Mucosa of rectum (tissue), 2 donors: Measurements from ENCODE around the gene MTF1.

ENCODE experiments used
- H3K27ac ChIP-seq, 2 donors: one replicate each; pipeline ENCODE4 v1.7.0; 2013; ENCODE audit warnings: inconsistent platforms in 2 of 2, low read depth in 2 of 2, low read length in 2 of 2
- H3K27me3 ChIP-seq, 2 donors: one replicate each; pipeline ENCODE4 v1.7.0; 2013; ENCODE audit warnings: low read length in 2 of 2; ENCODE audit not compliant: control insufficient read depth in 2 of 2, insufficient read depth in 2 of 2
- H3K36me3 ChIP-seq, 2 donors: one replicate each; pipeline ENCODE4 v1.7.0; 2013; ENCODE audit warnings: low read length in 2 of 2; ENCODE audit not compliant: control insufficient read depth in 2 of 2, insufficient read depth in 2 of 2
- H3K4me1 ChIP-seq, 2 donors: one replicate each; pipeline ENCODE4 v1.7.0; 2013; ENCODE audit warnings: low read length in 2 of 2, mild to moderate bottlenecking in 1 of 2; ENCODE audit not compliant: control insufficient read depth in 2 of 2, insufficient read depth in 2 of 2
- H3K4me3 ChIP-seq, 2 donors: one replicate each; pipeline ENCODE4 v1.7.0; 2013; ENCODE audit warnings: low read length in 2 of 2
- H3K9ac ChIP-seq, 2 donors: one replicate each; pipeline ENCODE4 v1.7.0; 2013; ENCODE audit warnings: low read length in 2 of 2, low read depth in 1 of 2, mild to moderate bottlenecking in 1 of 2
- H3K9me3 ChIP-seq, 2 donors: one replicate each; pipeline ENCODE4 v1.7.0; 2013; ENCODE audit warnings: low read length in 2 of 2; ENCODE audit not compliant: control insufficient read depth in 2 of 2
- donor health status: healthy.
- donor health status: Normal muscosa, but diverticular disease.

Gene MTF1

GRCh38 chr1:37868466-37868865 lies 9.1 kb upstream of the MTF1 start:
- H3K27me3 ChIP-seq = no peaks in the 10 kb centered on the region
- peaks cover 50 to 56% of the 10 kb centered on the region in 2 donors for H3K36me3 ChIP-seq
- H3K4me1 ChIP-seq = no peaks in the 10 kb centered on the region
- no peaks in the 10 kb centered on the region for H3K9me3 ChIP-seq
- no peak overlapping the region for H3K9ac ChIP-seq
- H3K27ac ChIP-seq = no peak overlapping the region
- no peak overlapping the region for H3K4me3 ChIP-seq

- Histone ChIP-seq H3K27ac (no peak overlapping the region), H3K4me1 (no peaks in the 10 kb centered on the region), H3K9ac (no peak overlapping the region), H3K9me3 (no peaks in the 10 kb centered on the region), H3K27me3 (no peaks in the 10 kb centered on the region), H3K36me3 (peaks cover 46 to 51% of the 10 kb centered on the region in 2 donors), H3K4me3 (no peak overlapping the region)
Measured at GRCh38 chr1:37867784-37868183, 8.4 kb upstream of the MTF1 start.

GRCh38 chr1:37866491-37866890 lies 7.1 kb upstream of the MTF1 start:
- Histone ChIP-seq H3K27me3 (no peaks in the 10 kb centered on the region), H3K36me3 (peaks cover 41 to 47% of the 10 kb centered on the region in 2 donors), H3K9ac (no peak overlapping the region), H3K27ac (no peak overlapping the region), H3K4me1 (no peaks in the 10 kb centered on the region), H3K9me3 (no peaks in the 10 kb centered on the region), H3K4me3 (no peak overlapping the region)

GRCh38 chr1:37865348-37866120 lies 6.1 kb upstream of the MTF1 start:
- H3K36me3 ChIP-seq = peaks cover 43 to 47% of the 10 kb centered on the region in 2 donors

GRCh38 chr1:37862330-37862729 lies 2.9 kb upstream of the MTF1 start:
- peaks cover 27 to 30% of the 10 kb centered on the region in 2 donors for H3K36me3 ChIP-seq

More at GRCh38 chr1:37865348-37866120, 6.1 kb upstream of the MTF1 start:
- Histone ChIP-seq H3K27me3 (no peaks in the 10 kb centered on the region), H3K4me3 (no peak overlapping the region), H3K9me3 (no peaks in the 10 kb centered on the region), H3K9ac (no peak overlapping the region), H3K4me1 (no peaks in the 10 kb centered on the region), H3K27ac (no peak overlapping the region)

GRCh38 chr1:37861151-37861550 lies 1.8 kb upstream of the MTF1 start:
- H3K4me1 ChIP-seq = peaks cover 8 to 23% of the 10 kb centered on the region in 2 donors
- H3K4me3 ChIP-seq = no peak overlapping the region
- H3K36me3 ChIP-seq = peaks cover 24 to 26% of the 10 kb centered on the region in 2 donors
- H3K9me3 ChIP-seq = no peaks in the 10 kb centered on the region
- no peak overlapping the region for H3K9ac ChIP-seq
- no peak overlapping the region for H3K27ac ChIP-seq
- no peaks in the 10 kb centered on the region for H3K27me3 ChIP-seq

More at GRCh38 chr1:37862330-37862729, 2.9 kb upstream of the MTF1 start:
- no peaks in the 10 kb centered on the region for H3K27me3 ChIP-seq
- no peak overlapping the region for H3K27ac ChIP-seq
- no peaks in the 10 kb centered on the region for H3K9me3 ChIP-seq
- H3K4me1 ChIP-seq = peaks cover 8 to 18% of the 10 kb centered on the region in 2 donors
- H3K4me3 ChIP-seq = no peak overlapping the region
- no peak overlapping the region for H3K9ac ChIP-seq

GRCh38 chr1:37860346-37860666 lies 914 bp upstream of the MTF1 start:
- H3K9ac ChIP-seq = peak overlapping the region in 1 of 2 donors; percentile 88
- peak overlapping the region; percentile 98 to 100 for H3K4me3 ChIP-seq
- peaks cover 16 to 23% of the 10 kb centered on the region in 2 donors for H3K36me3 ChIP-seq
- H3K27ac ChIP-seq = peak overlapping the region; percentile 91 to 92
- H3K9me3 ChIP-seq = no peaks in the 10 kb centered on the region
- no peaks in the 10 kb centered on the region for H3K27me3 ChIP-seq
- peaks cover 8 to 25% of the 10 kb centered on the region in 2 donors for H3K4me1 ChIP-seq

GRCh38 chr1:37858931-37859506 lies 373 bp downstream of the MTF1 start:
- peak overlapping the region; percentile 88 to 97 for H3K9ac ChIP-seq
- no peaks in the 10 kb centered on the region for H3K9me3 ChIP-seq
- peaks cover 13 to 25% of the 10 kb centered on the region in 2 donors for H3K36me3 ChIP-seq
- peaks cover 8 to 25% of the 10 kb centered on the region in 2 donors for H3K4me1 ChIP-seq
- H3K4me3 ChIP-seq = peak overlapping the region; percentile 98 to 100
- peak overlapping the region; percentile 91 to 92 for H3K27ac ChIP-seq
- H3K27me3 ChIP-seq = no peaks in the 10 kb centered on the region

GRCh38 chr1:37854406-37854805 lies 5.0 kb downstream of the MTF1 start:
- no peak overlapping the region for H3K9ac ChIP-seq
- peaks cover 7 to 21% of the 10 kb centered on the region in 2 donors for H3K4me1 ChIP-seq
- no peaks in the 10 kb centered on the region for H3K27me3 ChIP-seq
- H3K36me3 ChIP-seq = peaks cover 15 to 20% of the 10 kb centered on the region in 2 donors
- H3K27ac ChIP-seq = no peak overlapping the region
- no peaks in the 10 kb centered on the region for H3K9me3 ChIP-seq
- no peak overlapping the region for H3K4me3 ChIP-seq

GRCh38 chr1:37853157-37853556 lies 6.2 kb downstream of the MTF1 start:
- Histone ChIP-seq H3K27me3 (no peaks in the 10 kb centered on the region), H3K36me3 (peaks cover 15 to 21% of the 10 kb centered on the region in 2 donors), H3K9me3 (no peaks in the 10 kb centered on the region), H3K9ac (no peak overlapping the region), H3K4me1 (peaks cover 2 to 12% of the 10 kb centered on the region in 2 donors), H3K4me3 (no peak overlapping the region), H3K27ac (no peak overlapping the region)
